GM19035 (cell line): ENCODE data around the gene CLDN22.
"Not testable (repeated sequence)": the region's sequence is repeated elsewhere in the genome, so short reads cannot be mapped to it uniquely, and the experiment has no call there.

Experiments used
- ATAC-seq: cut with Tn5 transposase; IDR thresholded peaks from one replicate; pipeline ENCODE4 v1.9.1; 2021; ENCODE audit not compliant: unreplicated experiment

Gene CLDN22

GRCh38 chr4:183347566-183347965, 27.5 kb upstream of the CLDN22 start:
- ATAC-seq, result no peak

- ATAC-seq, result no peak
Observed at GRCh38 chr4:183347146-183347545, 27.1 kb upstream of the CLDN22 start.

GRCh38 chr4:183345261-183345660, 25.2 kb upstream of the CLDN22 start:
- ATAC-seq, result no peak

DNA sequence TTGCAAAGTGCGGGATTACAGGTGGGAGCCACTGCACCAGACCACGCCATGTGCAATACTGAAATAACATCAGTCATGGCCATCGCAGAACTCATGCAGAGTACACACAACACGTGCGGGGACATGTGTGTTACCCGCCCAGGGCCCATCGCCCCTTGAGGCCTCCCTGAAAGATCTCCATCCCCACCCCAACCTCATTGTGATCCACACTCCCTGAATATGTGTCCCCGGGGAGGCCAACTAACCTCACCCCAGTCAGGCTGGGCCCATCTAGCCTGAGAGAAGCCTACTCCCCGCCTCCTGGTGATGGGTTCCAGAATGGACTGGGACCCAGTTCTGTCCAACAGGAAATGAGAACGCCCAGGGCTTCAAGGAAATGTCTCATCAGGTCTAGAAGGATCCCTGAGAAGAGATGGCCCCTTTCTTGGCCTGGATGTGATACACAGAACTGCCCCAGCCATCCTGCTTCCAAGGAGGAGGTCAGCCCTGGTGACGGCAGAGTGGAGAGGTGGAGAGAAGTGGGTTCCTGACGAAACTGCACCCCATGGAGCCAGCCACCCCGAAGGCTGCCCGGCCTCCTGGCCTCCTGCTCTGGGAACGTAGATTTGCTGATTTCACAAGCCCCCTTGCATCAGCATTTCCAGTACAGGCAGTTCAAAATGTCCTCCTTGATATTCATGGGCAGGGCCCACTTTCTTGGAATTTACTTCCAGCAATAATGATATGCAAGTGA, 24.6 kb upstream of the CLDN22 start:
- no peak for ATAC-seq

DNA sequence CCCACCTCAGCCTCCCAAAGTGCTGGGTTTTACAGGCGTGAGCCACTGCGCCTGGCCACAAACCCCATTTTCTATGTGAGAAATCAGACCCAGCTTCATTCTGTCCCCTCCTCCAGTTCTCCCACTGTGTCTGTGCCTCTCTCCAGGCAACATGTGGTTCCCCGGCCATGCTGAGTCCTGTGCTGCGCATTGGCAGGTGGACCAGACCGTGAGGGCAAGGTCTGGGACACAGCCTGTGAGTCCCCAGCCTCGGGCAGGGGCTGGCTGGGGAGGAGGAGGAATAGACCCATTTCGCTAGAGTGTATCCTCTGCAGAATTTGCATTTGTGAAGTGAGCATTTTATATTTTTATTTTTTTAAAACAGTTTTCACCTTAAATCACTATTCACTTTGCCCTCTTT, 23.7 kb upstream of the CLDN22 start:
- ATAC-seq, result no peak

- no peak for ATAC-seq
Observed at GRCh38 chr4:183342541-183343533, 22.8 kb upstream of the CLDN22 start.

DNA sequence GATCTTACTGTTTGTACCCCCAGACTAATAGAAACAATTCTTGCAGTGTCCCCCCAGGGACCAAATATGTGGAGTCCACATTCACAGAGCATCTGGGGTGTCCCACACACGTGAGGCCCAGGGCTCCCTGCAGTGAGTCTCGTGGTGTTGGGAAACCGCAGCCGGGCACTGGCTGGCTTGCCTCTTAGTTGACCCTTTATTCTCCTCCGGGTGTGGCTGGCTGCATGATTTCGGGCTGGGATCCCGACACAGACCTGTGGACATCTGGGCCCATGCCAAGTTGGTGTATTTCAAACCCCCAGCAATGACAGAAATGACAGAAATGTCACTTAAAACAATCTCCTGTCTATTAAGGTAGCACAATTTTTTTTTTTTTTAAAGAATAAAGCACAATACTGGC, 17.8 kb upstream of the CLDN22 start:
- no peak for ATAC-seq

DNA sequence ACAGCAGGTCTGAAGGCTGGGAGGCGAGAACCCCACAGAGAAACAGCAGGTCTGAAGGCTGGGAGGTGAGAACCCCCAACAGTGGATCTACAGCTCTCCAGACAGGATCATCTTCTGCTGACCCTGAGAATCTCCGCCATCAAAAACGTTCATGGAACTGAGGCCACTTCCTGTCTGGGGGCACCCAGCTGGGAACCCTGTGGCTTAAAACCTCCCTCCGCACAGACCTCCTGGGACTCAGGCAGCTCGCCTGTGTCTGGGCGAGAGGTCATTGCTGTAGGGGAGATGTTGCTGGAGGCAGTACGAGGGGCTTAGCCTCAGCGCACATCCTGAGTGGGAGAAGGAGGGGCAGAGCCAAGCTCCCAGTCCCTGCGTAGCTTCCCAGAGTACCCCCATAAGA, 17.3 kb upstream of the CLDN22 start:
- ATAC-seq, result no peak

DNA sequence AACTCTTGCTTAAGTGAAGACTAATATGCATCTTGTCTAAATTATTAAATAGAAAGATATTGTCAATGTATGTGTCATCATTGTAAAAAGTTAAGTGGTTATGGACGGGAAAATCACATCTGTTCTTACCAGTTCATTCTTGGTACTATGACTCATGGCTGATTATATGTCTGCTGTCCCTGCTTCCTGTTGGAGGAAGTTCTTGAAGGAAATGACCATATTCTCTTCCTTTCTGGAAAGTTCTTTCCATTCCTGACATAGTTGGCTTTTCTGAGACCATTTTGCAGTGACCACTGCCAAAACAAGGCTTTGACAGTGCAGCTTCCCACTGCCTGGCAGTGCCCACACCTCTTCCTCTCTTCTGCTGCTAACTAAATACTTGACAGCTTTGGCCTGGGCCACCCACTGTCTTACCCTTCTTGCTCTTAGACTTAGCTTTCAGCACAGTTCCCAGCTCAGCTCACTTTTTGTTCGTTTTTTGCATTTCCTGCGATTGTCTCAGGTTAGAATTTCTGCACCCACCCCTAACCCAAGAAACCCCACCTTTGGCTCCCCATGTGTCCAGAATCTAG, 15.4 kb upstream of the CLDN22 start:
- no peak for ATAC-seq

GRCh38 chr4:183333983-183334382, 13.9 kb upstream of the CLDN22 start:
- no peak for ATAC-seq

- no peak for ATAC-seq
Observed at GRCh38 chr4:183333202-183333601, 13.1 kb upstream of the CLDN22 start.

DNA sequence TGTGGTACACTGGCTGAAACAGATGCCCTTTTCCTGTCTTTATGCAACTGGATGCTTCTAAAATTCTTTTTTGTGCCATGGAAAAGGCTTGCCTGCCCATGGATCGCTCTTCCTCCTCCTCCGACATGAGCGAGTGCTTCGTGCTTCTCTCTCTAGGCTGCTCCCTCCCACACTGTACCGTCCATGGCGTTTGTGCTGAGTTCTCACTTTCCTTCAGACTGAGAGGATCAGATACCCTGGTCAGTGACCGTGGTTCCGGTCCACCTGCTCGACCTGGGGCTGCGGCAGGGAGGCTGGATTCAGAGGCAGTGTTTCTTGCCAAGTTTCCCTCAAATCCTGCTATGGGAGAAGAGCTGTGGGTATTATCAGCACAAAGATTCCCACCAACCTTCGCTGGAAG, 12.4 kb upstream of the CLDN22 start:
- no peak for ATAC-seq

DNA sequence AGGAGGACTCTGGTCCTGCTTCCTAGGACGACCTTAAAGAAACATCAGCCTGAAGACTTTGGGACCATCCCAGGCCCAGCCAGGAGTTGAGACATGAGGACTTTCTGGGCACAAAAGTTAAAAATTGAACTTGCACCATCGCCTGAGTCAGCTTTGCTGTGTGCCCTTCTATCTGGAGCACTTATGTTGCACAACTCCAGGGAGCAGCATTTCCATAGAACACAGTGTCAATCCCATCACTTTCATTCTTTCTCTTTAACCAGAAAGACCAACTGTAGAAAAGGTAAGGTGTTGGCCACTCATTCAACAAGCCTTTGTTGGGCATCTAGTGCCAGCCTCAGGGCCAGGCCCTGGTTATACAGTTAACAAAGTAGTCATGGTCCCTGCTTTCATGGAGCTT, 10.8 kb upstream of the CLDN22 start:
- ATAC-seq, result no peak

DNA sequence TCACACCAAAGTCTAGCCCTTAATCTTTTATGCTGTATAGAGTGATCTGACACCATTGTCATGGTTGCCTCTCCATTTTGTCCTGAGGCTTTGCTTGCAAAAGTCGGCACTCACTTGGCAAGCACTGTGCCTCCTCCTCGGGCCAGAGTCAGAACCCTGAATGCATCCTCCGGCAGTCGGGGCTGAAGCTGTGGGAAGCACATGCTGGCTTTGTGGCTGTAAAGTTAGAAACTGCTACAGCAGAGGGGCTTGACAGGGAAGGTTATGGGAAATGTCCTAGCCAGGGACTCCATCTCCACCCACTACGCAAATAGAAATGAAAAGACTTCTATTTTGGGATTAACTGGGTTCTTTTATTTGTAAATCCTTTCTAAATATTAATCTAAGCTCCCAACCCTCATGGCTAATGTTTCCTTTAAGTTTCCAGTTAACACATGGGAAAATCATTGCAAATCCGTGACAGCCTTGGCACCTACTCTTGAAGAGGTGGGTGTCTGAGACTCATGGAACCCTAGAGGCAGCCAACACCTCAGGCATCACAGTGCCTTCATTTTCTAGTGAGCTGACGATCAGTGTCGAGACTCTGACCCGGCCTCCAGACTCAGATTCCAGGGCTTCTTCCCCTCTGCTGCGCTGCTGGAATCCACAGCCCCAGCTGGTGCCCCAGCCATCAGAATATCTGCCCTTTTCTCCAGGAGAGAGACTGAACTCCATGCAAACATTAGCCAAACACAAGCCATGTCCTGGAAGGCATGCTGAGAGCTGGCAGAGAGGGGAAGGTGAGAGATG, 10.1 kb upstream of the CLDN22 start:
- ATAC-seq, result no peak

DNA sequence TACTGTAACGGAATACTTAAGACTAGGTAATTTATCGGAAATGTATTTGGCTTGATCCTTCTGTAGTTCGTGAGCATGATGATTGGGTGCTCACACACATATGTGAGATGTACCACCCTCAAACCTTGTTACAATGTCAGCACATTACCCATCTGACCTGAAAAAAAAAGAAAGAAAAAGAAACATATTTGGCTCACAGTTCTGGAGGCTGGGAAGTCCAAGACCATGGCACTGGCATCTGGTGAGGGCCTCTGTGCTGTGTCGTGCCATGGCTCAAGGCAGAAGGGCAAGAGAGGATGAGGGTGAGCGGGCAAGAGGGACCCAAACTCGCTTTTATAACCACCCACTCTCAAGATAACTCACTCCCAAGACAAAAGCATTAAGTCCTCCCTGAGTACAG, 9.2 kb upstream of the CLDN22 start:
- ATAC-seq, result no peak

GRCh38 chr4:183328832-183329231, 8.8 kb upstream of the CLDN22 start:
- ATAC-seq, result no peak

- ATAC-seq, result no peak
Observed at GRCh38 chr4:183327827-183328226, 7.8 kb upstream of the CLDN22 start.

DNA sequence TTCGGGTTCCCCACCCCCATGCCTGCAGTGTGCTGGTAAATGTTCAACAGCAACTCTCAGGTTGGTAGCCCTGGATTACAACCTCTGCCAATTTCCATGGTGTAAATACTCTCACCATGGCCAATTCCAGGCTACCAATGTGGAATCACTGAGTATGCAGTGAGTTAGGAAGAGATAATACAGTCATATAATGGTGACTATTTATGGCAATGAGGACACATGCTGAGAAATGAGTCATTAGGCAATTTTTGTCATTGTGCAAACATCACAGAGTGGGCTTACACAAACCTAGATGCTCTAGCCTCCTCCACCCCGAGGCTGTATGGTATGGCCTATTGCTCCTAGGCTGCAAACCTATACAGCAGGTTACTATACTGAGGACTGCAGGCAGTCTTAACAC, 6.8 kb upstream of the CLDN22 start:
- ATAC-seq, result no peak

DNA sequence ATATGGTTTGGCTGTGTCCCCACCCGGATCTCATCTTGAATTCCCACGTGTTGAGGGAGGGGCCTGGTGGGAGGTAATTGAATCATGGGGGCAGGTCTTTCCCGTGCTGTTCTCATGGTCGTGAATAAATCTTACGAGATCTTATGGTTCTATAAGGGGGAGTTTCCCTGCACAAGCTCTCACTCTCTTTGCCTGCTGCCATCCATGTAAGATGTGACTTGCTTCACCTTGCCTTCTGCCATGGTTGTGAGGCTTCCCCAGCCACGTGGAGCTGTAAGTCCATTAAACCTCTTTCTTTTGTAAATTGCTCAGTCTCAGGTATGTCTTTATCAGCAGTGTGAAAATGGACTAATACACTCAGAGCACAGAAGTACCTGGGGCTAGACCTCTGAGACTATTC, 6.3 kb upstream of the CLDN22 start:
- ATAC-seq, result not testable (repeated sequence)

- no peak for ATAC-seq
Observed at GRCh38 chr4:183324619-183325018, 4.5 kb upstream of the CLDN22 start.

- ATAC-seq, result not testable (repeated sequence)
Observed at GRCh38 chr4:183324056-183324455, 4.0 kb upstream of the CLDN22 start.
